GM12878 (cell line): ENCODE measurements around the gene CCDC159. TPM values are rescaled to one million over a fixed set of nuclear protein-coding genes. Genes with fewer than 3 reads are reported as not detected.

Source experiments
- BHLHE40 ChIP-seq, 2 experiments: fragments of 450-650 bp in 1 of 2; IDR thresholded peaks; 2 replicates each; pipeline ENCODE4 v1.6.1; 2011 to 2017; ENCODE audit warnings: low read depth in 2 of 2, borderline replicate concordance in 1 of 2, improper control_type of control experiment in 1 of 2, low read length in 1 of 2, mild to moderate bottlenecking in 1 of 2
- CBFB ChIP-seq: IDR thresholded peaks from 2 replicates; pipeline ENCODE4 v1.6.1; 2016; ENCODE audit warnings: antibody characterized with exemption, low read depth
- DPF2 ChIP-seq: fragments of 450-650 bp; IDR thresholded peaks from 2 replicates; pipeline ENCODE4 v1.6.1; 2017; ENCODE audit warnings: mild to moderate bottlenecking
- E4F1 ChIP-seq: fragments of 450-650 bp; IDR thresholded peaks from 2 replicates; pipeline ENCODE4 v1.6.1; 2018; ENCODE audit warnings: borderline replicate concordance, mild to moderate bottlenecking; ENCODE audit not compliant: partially characterized antibody
- ESRRA ChIP-seq: IDR thresholded peaks from 2 replicates; pipeline ENCODE4 v1.6.1; 2012; ENCODE audit warnings: mild to moderate bottlenecking, low read length, improper control_type of control experiment
- HSF1 ChIP-seq: fragments of 150-350 bp; IDR thresholded peaks from 2 replicates; pipeline ENCODE4 v1.6.1; 2014; ENCODE audit warnings: mild to moderate bottlenecking, low read depth, low read length
- IRF3 ChIP-seq: fragments of 450-650 bp; IDR thresholded peaks from 2 replicates; pipeline ENCODE4 v1.6.1; 2014; ENCODE audit warnings: mild to moderate bottlenecking
- IRF4 ChIP-seq: IDR thresholded peaks from 2 replicates; pipeline ENCODE4 v1.6.1; 2011; ENCODE audit warnings: low read depth, low read length
- KDM1A ChIP-seq: fragments of 200-600 bp; sonication (generic); IDR thresholded peaks from 2 replicates; pipeline ENCODE4 v1.6.1; 2016; ENCODE audit warnings: borderline replicate concordance
- MEF2B ChIP-seq: fragments of 450-650 bp; IDR thresholded peaks from 2 replicates; pipeline ENCODE4 v1.6.1; 2018; ENCODE audit warnings: mild to moderate bottlenecking, moderate library complexity; ENCODE audit not compliant: partially characterized antibody, poor library complexity, severe bottlenecking
- MTA2 ChIP-seq: fragments of 450-650 bp; IDR thresholded peaks from 2 replicates; pipeline ENCODE4 v1.6.1; 2016; ENCODE audit warnings: low read depth, mild to moderate bottlenecking, moderate library complexity
- MXI1 ChIP-seq: fragments of 150-350 bp; IDR thresholded peaks from 2 replicates; pipeline ENCODE4 v1.6.1; 2011; ENCODE audit warnings: low read depth, mild to moderate bottlenecking, inconsistent platforms, low read length, improper control_type of control experiment
- MYB ChIP-seq: fragments of 150-350 bp; IDR thresholded peaks from 2 replicates; pipeline ENCODE4 v1.6.1; 2014; ENCODE audit warnings: mild to moderate bottlenecking, low read depth, low read length, borderline replicate concordance
- MYC ChIP-seq: IDR thresholded peaks from 2 replicates; pipeline ENCODE4 v1.6.1; 2011; ENCODE audit warnings: mild to moderate bottlenecking, low read length, moderate library complexity, inconsistent platforms; ENCODE audit not compliant: insufficient read depth, insufficient replicate concordance, insufficient read length, severe bottlenecking
- NFXL1 ChIP-seq: fragments of 450-650 bp; IDR thresholded peaks from 2 replicates; pipeline ENCODE4 v1.6.1; 2017; ENCODE audit warnings: antibody characterized with exemption, mild to moderate bottlenecking, borderline replicate concordance
- NR2C2 ChIP-seq: IDR thresholded peaks from 2 replicates; pipeline ENCODE4 v1.6.1; 2011; ENCODE audit warnings: borderline replicate concordance, low read depth; ENCODE audit not compliant: control insufficient read depth, insufficient read length
- NRF1 ChIP-seq: conservative IDR thresholded peaks from 2 replicates; pipeline ENCODE4 v1.6.1; 2011; ENCODE audit warnings: mild to moderate bottlenecking, low read depth, low read length, improper control_type of control experiment
- SIN3A ChIP-seq: IDR thresholded peaks from 2 replicates; pipeline ENCODE4 v1.6.1; 2012; ENCODE audit warnings: low read depth, low read length, improper control_type of control experiment
- TCF3 ChIP-seq: IDR thresholded peaks from 2 replicates; pipeline ENCODE4 v1.6.1; 2012; ENCODE audit warnings: low read depth, mild to moderate bottlenecking, low read length, borderline replicate concordance; ENCODE audit not compliant: insufficient read depth
- ZNF592 ChIP-seq: fragments of 450-650 bp; IDR thresholded peaks from 2 replicates; pipeline ENCODE4 v1.6.1; 2017; ENCODE audit warnings: mild to moderate bottlenecking, moderate library complexity
- polyA plus RNA-seq, 11 experiments: library from polyadenylated mRNA; depleted of rRNA in 4 of 11; unstranded in 6 of 11; stranded (reverse) in 5 of 11; fragments of >200 nt; fragmentation: Nextera tagmentation in 4 of 11; fragmentation: Illumina TruSeq in 1 of 11; extraction: Ambion mirVana in 4 of 11; extraction: Trizol in 1 of 11; gene quantifications; 1 replicate in 1 of 11; 2 replicates in 10 of 11; pipeline versions ENCODE4 v1.2.1 to v1.2.3, GENCODE V29; 2011 to 2016; ENCODE audit warnings: inconsistent platforms in 2 of 11, missing spikeins in 2 of 11, low read depth in 1 of 11
- total RNA-seq, 4 experiments: library from RNA; depleted of rRNA in 3 of 4; stranded (reverse); fragments of >200 nt in 3 of 4; fragmentation: Illumina TruSeq in 1 of 4; extraction: Trizol in 1 of 4; gene quantifications; 2 replicates each; pipeline versions ENCODE4 v1.2.1 to v1.2.3, GENCODE V29; 2013 to 2021

CCDC159 gene
- total and polyA plus RNA-seq, 10 of the 15 experiments (the other 5 are each of a cell fraction or from before 2014, with no cell fraction given): 0.61 to 14.7 (median 10.1) TPM

GRCh38 chr19:11374433-11375142 is 28.3 kb downstream of the CCDC159 start, which contains the start of gene SWSAP1 (continued):
- TF ChIP-seq TCF3 (0 out of 2 replicates have a peak, but pooled peaks have one; percentile 14), DPF2 (peak; percentile 86), MYB (no peak), NRF1 (no peak; the same call in 1 of the 2 replicates), IRF4 (0 out of 2 replicates have a peak, but pooled peaks have one; percentile 9), MEF2B (peak; percentile 49), MYC (peak; percentile 67), NFXL1 (no peak), BHLHE40 (IDR thresholded peaks at IDR 0.05; ENCODE audit: borderline replicate concordance in 1 of 2, low read depth in 2 of 2, low read length in 1 of 2) (peak; percentile 30 to 64; a peak in 1 of 4 replicates), ZNF592 (no peak), SIN3A (peak; percentile 84), IRF3 (peak; percentile 83), HSF1 (no peak), ESRRA (no peak), E4F1 (peak; percentile 55), MXI1 (peak; percentile 79), KDM1A (no peak), MTA2 (no peak), NR2C2 (no peak), CBFB (no peak; the same call in none of the 2 replicates)
